Stimulated activated CD8-positive, alpha-beta memory T cell treated with anti-CD3 and anti-CD28 coated beads, Interleukin-12 subunit alpha, Interleukin-12 subunit beta, amount 100 ng/mL, for 1 hour (primary cell): ENCODE measurements around the gene HHAT.

Source experiments
- DNase-seq: peaks from one replicate; pipeline ENCODE4 v3.0.0-alpha.2; 2020; ENCODE audit warnings: low read depth

The HHAT gene

GRCh38 chr1:210600421-210601159 is 271.9 kb downstream of the HHAT start:
- no peak for DNase-seq

- no peak for DNase-seq
Measured at GRCh38 chr1:210603123-210603522, 274.4 kb downstream of the HHAT start.

- DNase-seq: no peak
Measured at GRCh38 chr1:210605099-210605498, 276.4 kb downstream of the HHAT start.

- DNase-seq: no peak
Measured at GRCh38 chr1:210607361-210607760, 278.7 kb downstream of the HHAT start.

- no peak for DNase-seq
Measured at GRCh38 chr1:210608767-210609166, 280.1 kb downstream of the HHAT start.

GRCh38 chr1:210616356-210616755 is 287.7 kb downstream of the HHAT start:
- no peak for DNase-seq

GRCh38 chr1:210617293-210617692 is 288.6 kb downstream of the HHAT start:
- no peak for DNase-seq

- DNase-seq: no peak
Measured at GRCh38 chr1:210618369-210618768, 289.7 kb downstream of the HHAT start.

GRCh38 chr1:210620867-210621488 is 292.3 kb downstream of the HHAT start:
- no peak for DNase-seq

GRCh38 chr1:210621712-210622111 is 293.0 kb downstream of the HHAT start:
- DNase-seq: no peak

- DNase-seq: no peak
Measured at GRCh38 chr1:210624722-210625121, 296.0 kb downstream of the HHAT start.

- no peak for DNase-seq
Measured at GRCh38 chr1:210625715-210626114, 297.0 kb downstream of the HHAT start.

- no peak for DNase-seq
Measured at GRCh38 chr1:210626341-210626740, 297.6 kb downstream of the HHAT start.

GRCh38 chr1:210627755-210628154 is 299.1 kb downstream of the HHAT start:
- no peak for DNase-seq

GRCh38 chr1:210629276-210629675 is 300.6 kb downstream of the HHAT start:
- no peak for DNase-seq

GRCh38 chr1:210631399-210631798 is 302.7 kb downstream of the HHAT start:
- DNase-seq: no peak

GRCh38 chr1:210633140-210633539 is 304.4 kb downstream of the HHAT start:
- no peak for DNase-seq

GRCh38 chr1:210633636-210634035 is 304.9 kb downstream of the HHAT start:
- no peak for DNase-seq

- no peak for DNase-seq
Measured at GRCh38 chr1:210635108-210635507, 306.4 kb downstream of the HHAT start.

- no peak for DNase-seq
Measured at GRCh38 chr1:210641582-210641981, 312.9 kb downstream of the HHAT start.

- DNase-seq: no peak
Measured at GRCh38 chr1:210645582-210646257, 317.0 kb downstream of the HHAT start.

GRCh38 chr1:210646258-210646616 is 317.5 kb downstream of the HHAT start:
- DNase-seq: no peak
